CD4-positive, CD25-positive, alpha-beta regulatory T cell (primary cell): Measurements from ENCODE around the gene BBX. TPM values are rescaled to one million over a fixed set of nuclear protein-coding genes. Genes with fewer than 3 reads are reported as not detected.

ENCODE experiments used
- ATAC-seq, 2 donors: fragments of 150-1000 bp; cut with Tn5 transposase; one replicate each; pipeline ENCODE4 v1.10.0; 2021; ENCODE audit warnings: low read depth in 2 of 2, moderate number of reproducible peaks in 2 of 2, moderate library complexity in 1 of 2
- DNase-seq, 3 donors: peaks; one replicate each; pipeline versions ENCODE4 v3.0.0 to v3.0.0-alpha.2; 2012 to 2022; ENCODE audit warnings: mixed read lengths in 1 of 3
- H3K27ac ChIP-seq: one replicate; pipeline ENCODE4 v1.7.0; 2013; ENCODE audit warnings: mild to moderate bottlenecking, low read length; ENCODE audit not compliant: insufficient read depth, poor library complexity, severe bottlenecking
- H3K27me3 ChIP-seq: one replicate; pipeline ENCODE4 v1.7.0; 2013; ENCODE audit warnings: low read length; ENCODE audit not compliant: control insufficient read depth, insufficient read depth
- H3K36me3 ChIP-seq: one replicate; pipeline ENCODE4 v1.7.0; 2013; ENCODE audit warnings: mild to moderate bottlenecking, low read length, moderate library complexity; ENCODE audit not compliant: control insufficient read depth, insufficient read depth
- H3K4me1 ChIP-seq: 2 replicates; pipeline ENCODE4 v1.7.0; 2013; ENCODE audit warnings: mild to moderate bottlenecking, low read length; ENCODE audit not compliant: insufficient read depth, control insufficient read depth, poor library complexity, severe bottlenecking
- H3K4me3 ChIP-seq: one replicate; pipeline ENCODE4 v1.7.0; 2013; ENCODE audit warnings: low read depth, mild to moderate bottlenecking, low read length, moderate library complexity
- H3K9me3 ChIP-seq, 2 experiments: 1 replicate in 1 of 2; 2 replicates in 1 of 2; pipeline ENCODE4 v1.7.0; 2013; ENCODE audit warnings: low read length in 2 of 2, mild to moderate bottlenecking in 1 of 2, moderate library complexity in 1 of 2; ENCODE audit not compliant: control insufficient read depth in 2 of 2
- H3K27ac Mint-ChIP-seq, 3 donors: one replicate each; pipeline ENCODE4 v1.8.0; 2020 to 2022; ENCODE audit warnings: mild to moderate bottlenecking in 3 of 3, mixed read lengths in 3 of 3, moderate library complexity in 2 of 3
- H3K27me3 Mint-ChIP-seq: one replicate; pipeline ENCODE4 v1.8.0; 2022; ENCODE audit warnings: mild to moderate bottlenecking, mixed read lengths
- H3K36me3 Mint-ChIP-seq: one replicate; pipeline ENCODE4 v1.8.0; 2020; ENCODE audit warnings: mixed read lengths
- H3K4me1 Mint-ChIP-seq, 4 donors: one replicate each; pipeline ENCODE4 v1.8.0; 2020 to 2022; ENCODE audit warnings: mixed read lengths in 4 of 4, mild to moderate bottlenecking in 1 of 4
- H3K4me3 Mint-ChIP-seq, 4 donors: one replicate each; pipeline ENCODE4 v1.8.0; 2020 to 2022; ENCODE audit warnings: mild to moderate bottlenecking in 4 of 4, mixed read lengths in 4 of 4, moderate library complexity in 3 of 4
- H3K9me3 Mint-ChIP-seq, 7 donors: one replicate each; pipeline ENCODE4 v1.8.0; 2020 to 2022; ENCODE audit warnings: mixed read lengths in 7 of 7, mild to moderate bottlenecking in 3 of 7, moderate library complexity in 2 of 7
- polyA plus RNA-seq, 4 donors: library from polyadenylated mRNA; unstranded; fragments of 300-500 nt; fragmentation: Illumina TruSeq; gene quantifications; one replicate each; pipeline ENCODE4 v1.2.3, GENCODE V29; 2021
- total RNA-seq: library from RNA; stranded (reverse); gene quantifications from one replicate; pipeline ENCODE4 v1.2.3, GENCODE V29; 2022

BBX gene
- total and polyA plus RNA-seq, 5 donors from 2014 or later, result 62.1 to 96.2 (median 82.8) TPM

DNA sequence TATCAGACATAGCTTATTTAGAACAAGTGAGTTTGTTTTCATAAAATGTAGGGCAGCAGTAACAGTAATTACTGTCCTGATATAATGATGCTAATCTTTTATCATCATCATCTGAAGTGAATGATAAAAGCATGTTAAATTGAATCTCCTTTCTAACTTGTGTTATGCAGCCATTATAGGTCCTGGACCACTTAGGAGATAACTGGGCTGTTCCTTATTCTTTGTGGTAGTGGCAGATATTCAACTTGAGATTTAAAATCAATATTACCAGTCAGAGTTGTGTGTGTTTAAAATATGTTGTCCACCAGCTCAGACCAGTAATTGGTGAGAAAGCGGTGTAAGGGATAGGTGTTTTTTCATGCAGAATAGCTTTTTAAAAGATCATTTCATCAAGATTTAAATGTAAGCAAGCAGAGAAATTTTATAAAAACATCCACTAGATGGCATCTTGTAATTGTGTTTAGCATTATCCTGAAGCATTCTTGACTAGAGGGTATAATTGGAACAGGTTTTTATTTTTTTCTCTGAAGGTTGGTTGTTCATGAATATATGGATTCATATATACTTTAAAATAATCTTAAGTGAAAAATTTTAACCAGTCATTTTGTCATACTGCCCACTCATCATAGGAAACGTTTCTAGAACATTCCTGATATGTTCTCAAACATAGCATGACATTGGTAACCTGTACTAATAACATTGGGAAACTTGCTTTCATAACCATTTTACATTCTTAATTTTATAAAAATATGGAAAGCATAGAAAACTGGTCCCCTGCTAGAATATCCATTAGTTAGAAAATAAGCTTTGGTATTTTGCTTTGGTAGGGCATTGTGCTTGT is 153.9 kb downstream of the BBX start:
- Mint-ChIP-seq H3K9me3 (no peaks in the 10 kb centered on the region), H3K4me1 (peaks cover 10 to 32% (median 23%) of the 10 kb centered on the region in 4 donors), H3K27ac (no peak overlapping the region), H3K36me3 (no peaks in the 10 kb centered on the region), H3K4me3 (no peak overlapping the region), H3K27me3 (no peaks in the 10 kb centered on the region)
- no peaks in the 10 kb centered on the region for H3K4me1 ChIP-seq
- H3K36me3 ChIP-seq, result no peaks in the 10 kb centered on the region
- no peaks in the 10 kb centered on the region for H3K9me3 ChIP-seq
- ATAC-seq (no peak), DNase-seq (peak in 2 of 3 donors; percentile 30 to 44)
- no peaks in the 10 kb centered on the region for H3K27me3 ChIP-seq
- H3K27ac ChIP-seq, result no peak overlapping the region
- H3K4me3 ChIP-seq, result no peak overlapping the region

DNA sequence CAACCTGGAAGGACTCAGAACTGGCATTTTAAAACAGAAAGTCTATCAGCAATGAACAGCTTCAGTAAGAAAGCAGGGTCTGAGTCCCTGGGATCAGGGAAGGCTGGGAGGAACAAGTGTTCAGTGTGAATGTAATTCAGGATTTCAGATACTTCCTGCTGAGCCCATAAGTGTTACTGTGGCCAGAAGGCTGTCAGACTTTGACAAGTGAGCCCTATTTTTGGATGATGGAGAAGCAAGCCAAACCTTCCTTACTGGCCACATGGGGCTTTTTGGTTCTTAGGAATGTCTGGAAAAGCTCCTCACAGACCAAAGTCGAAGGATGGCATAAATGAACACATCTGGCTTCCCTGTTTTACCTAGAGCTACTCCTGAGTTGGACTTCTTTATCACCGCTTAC is 157.2 kb downstream of the BBX start:
- no peak overlapping the region for H3K4me3 ChIP-seq
- no peaks in the 10 kb centered on the region for H3K27me3 Mint-ChIP-seq
- H3K4me3 Mint-ChIP-seq, result no peak overlapping the region
- H3K27ac ChIP-seq, result no peak overlapping the region
- peaks cover 27 to 47% (median 37%) of the 10 kb centered on the region in 4 donors for H3K4me1 Mint-ChIP-seq
- no peaks in the 10 kb centered on the region for H3K36me3 ChIP-seq
- no peaks in the 10 kb centered on the region for H3K9me3 ChIP-seq
- DNase-seq (no peak), ATAC-seq (no peak)
- H3K9me3 Mint-ChIP-seq, result no peaks in the 10 kb centered on the region
- H3K36me3 Mint-ChIP-seq, result no peaks in the 10 kb centered on the region
- peaks cover 17% of the 10 kb centered on the region for H3K4me1 ChIP-seq
- H3K27ac Mint-ChIP-seq, result no peak overlapping the region
- H3K27me3 ChIP-seq, result no peaks in the 10 kb centered on the region

DNA sequence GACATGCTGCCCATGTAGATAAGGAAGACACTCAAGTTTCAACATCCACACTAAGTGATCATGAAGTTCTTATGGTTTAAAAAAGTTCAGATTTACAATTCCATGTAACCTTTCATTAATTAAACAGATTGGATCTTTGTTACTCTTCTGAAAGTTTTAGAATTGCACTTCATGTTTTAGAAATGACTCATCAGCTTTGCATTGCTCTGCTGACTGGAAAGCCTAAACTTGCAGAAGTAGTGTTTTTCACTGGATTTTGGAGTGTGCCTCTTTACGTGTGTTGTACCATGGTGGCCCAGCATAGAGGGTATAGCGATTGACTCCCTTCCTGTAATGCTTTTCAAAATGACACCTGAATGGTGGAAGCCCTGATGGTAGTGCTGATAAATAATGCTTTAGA is 157.9 kb downstream of the BBX start:
- peaks cover 20% of the 10 kb centered on the region for H3K4me1 ChIP-seq
- H3K36me3 ChIP-seq, result no peaks in the 10 kb centered on the region
- ATAC-seq (no peak), DNase-seq (no peak)
- Mint-ChIP-seq H3K27ac (no peak overlapping the region), H3K36me3 (no peaks in the 10 kb centered on the region), H3K4me3 (no peak overlapping the region), H3K9me3 (no peaks in the 10 kb centered on the region), H3K4me1 (peaks cover 29 to 47% (median 41%) of the 10 kb centered on the region in 4 donors), H3K27me3 (no peaks in the 10 kb centered on the region)
- H3K9me3 ChIP-seq, result no peaks in the 10 kb centered on the region
- no peak overlapping the region for H3K27ac ChIP-seq
- H3K27me3 ChIP-seq, result no peaks in the 10 kb centered on the region
- no peak overlapping the region for H3K4me3 ChIP-seq

DNA sequence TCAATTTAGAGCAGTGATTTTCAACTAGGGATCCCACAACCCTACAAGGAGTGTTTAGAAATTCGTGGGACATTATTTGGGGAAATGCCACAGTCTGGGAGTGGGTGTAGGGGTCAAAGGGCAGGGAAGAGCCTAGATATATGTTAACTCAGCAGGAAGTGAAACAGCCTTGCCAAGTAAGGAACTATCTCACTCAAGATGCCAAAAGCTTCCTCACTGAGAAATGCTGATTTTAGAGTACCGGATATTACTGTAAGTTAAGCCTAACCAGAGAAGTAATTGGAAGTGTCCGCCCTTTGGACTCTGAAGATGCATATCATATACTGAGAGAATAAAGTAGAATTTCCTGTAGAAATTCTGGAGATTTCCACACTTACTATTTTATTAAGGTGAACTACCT is 158.6 kb downstream of the BBX start:
- no peak for DNase-seq
- Mint-ChIP-seq H3K9me3 (no peaks in the 10 kb centered on the region), H3K4me3 (no peak overlapping the region), H3K27ac (no peak overlapping the region), H3K4me1 (peaks cover 34 to 54% (median 42%) of the 10 kb centered on the region in 4 donors), H3K27me3 (no peaks in the 10 kb centered on the region), H3K36me3 (no peaks in the 10 kb centered on the region)
- Histone ChIP-seq H3K9me3 (no peaks in the 10 kb centered on the region), H3K27ac (no peak overlapping the region), H3K4me3 (no peak overlapping the region), H3K4me1 (peaks cover 20% of the 10 kb centered on the region), H3K36me3 (no peaks in the 10 kb centered on the region), H3K27me3 (no peaks in the 10 kb centered on the region)
- no peak for ATAC-seq

DNA sequence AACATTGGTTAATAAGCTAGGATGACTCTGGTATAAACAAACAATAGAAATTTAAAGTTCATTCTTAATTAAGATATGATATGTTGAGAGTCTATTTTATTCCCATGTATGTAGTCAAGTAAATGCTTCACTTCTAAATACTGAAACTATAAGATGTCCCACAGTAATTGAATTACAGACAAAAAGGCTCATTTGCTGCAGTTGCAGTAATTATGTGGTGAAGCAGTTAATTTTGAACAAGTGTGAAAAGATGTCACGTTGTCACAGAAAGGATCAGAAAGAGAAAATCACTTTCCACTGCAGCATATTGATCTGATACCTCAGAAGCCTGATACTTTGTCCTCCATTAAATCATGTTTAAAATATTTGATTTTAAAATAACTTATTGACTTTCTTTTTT is 159.8 kb downstream of the BBX start:
- H3K4me1 ChIP-seq, result peaks cover 20% of the 10 kb centered on the region
- H3K27ac Mint-ChIP-seq, result no peak overlapping the region
- no peaks in the 10 kb centered on the region for H3K27me3 ChIP-seq
- no peak overlapping the region for H3K4me3 Mint-ChIP-seq
- no peaks in the 10 kb centered on the region for H3K9me3 Mint-ChIP-seq
- no peak overlapping the region for H3K4me3 ChIP-seq
- no peaks in the 10 kb centered on the region for H3K36me3 ChIP-seq
- DNase-seq (no peak), ATAC-seq (no peak)
- no peak overlapping the region for H3K27ac ChIP-seq
- H3K27me3 Mint-ChIP-seq, result no peaks in the 10 kb centered on the region
- peaks cover 34 to 51% (median 39%) of the 10 kb centered on the region in 4 donors for H3K4me1 Mint-ChIP-seq
- no peaks in the 10 kb centered on the region for H3K36me3 Mint-ChIP-seq
- no peaks in the 10 kb centered on the region for H3K9me3 ChIP-seq

DNA sequence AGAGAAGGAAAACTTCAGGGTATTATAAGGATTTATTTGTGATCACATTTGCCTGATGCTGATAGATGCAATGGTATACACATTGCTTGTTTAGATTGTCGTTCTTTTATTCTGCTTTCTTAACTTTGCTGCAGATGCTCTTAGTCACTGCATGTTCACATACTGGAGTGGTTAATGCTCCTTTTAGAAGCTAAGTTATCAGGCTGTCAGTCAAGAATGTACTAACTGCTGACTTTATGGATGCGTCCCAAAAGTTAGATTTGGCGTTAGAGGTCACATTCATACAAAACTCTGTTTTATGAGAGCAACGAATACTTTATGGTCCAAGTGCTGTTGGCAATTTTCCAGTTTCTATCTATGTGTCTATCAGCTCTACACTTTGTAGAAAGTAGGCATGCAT is 160.7 kb downstream of the BBX start:
- Mint-ChIP-seq H3K4me3 (peak overlapping the region in 1 of 4 donors; percentile 6), H3K9me3 (no peaks in the 10 kb centered on the region), H3K4me1 (peaks cover 36 to 50% (median 40%) of the 10 kb centered on the region in 4 donors), H3K36me3 (no peaks in the 10 kb centered on the region), H3K27ac (no peak overlapping the region), H3K27me3 (no peaks in the 10 kb centered on the region)
- no peak overlapping the region for H3K27ac ChIP-seq
- no peaks in the 10 kb centered on the region for H3K27me3 ChIP-seq
- no peak overlapping the region for H3K4me3 ChIP-seq
- peaks cover 20% of the 10 kb centered on the region for H3K4me1 ChIP-seq
- H3K9me3 ChIP-seq, result no peaks in the 10 kb centered on the region
- no peaks in the 10 kb centered on the region for H3K36me3 ChIP-seq
- DNase-seq (no peak), ATAC-seq (no peak)

DNA sequence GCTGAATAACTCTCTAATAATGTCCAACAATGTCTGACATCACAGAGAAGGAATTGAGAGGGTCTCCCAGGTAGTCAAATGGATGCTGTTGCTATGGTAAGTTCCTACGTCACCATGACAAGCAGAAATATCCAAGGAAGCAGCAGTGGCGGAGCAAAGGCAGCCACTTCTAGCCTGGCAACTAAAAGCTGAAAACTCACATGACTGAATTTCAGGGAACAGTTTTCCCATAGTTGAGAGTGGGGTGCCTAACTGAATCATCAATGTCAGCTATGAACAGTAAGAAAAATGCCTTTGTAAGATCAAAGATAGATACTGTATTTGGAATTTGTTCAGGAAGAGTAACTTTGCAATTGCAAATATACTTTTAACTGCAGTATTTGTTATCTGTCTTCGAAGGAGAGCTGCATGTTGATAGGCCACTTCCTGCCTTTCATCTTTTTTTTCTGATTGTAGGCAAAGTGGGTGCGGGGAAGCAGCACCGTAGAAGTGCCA is 161.7 kb downstream of the BBX start:
- H3K27ac Mint-ChIP-seq, result peak overlapping the region in 2 of 3 donors; percentile 62 to 65
- DNase-seq (peak in 2 of 3 donors; percentile 43 to 56), ATAC-seq (peak in 1 of 2 donors; percentile 71)
- Histone ChIP-seq H3K9me3 (no peaks in the 10 kb centered on the region), H3K36me3 (no peaks in the 10 kb centered on the region), H3K4me1 (peaks cover 20% of the 10 kb centered on the region), H3K27me3 (no peaks in the 10 kb centered on the region), H3K27ac (no peak overlapping the region), H3K4me3 (peak overlapping the region; percentile 68)
- no peaks in the 10 kb centered on the region for H3K36me3 Mint-ChIP-seq
- H3K9me3 Mint-ChIP-seq, result no peaks in the 10 kb centered on the region
- H3K27me3 Mint-ChIP-seq, result no peaks in the 10 kb centered on the region
- peaks cover 43 to 59% (median 44%) of the 10 kb centered on the region in 4 donors for H3K4me1 Mint-ChIP-seq
- peak overlapping the region in 2 of 4 donors; percentile 58 to 69 for H3K4me3 Mint-ChIP-seq

DNA sequence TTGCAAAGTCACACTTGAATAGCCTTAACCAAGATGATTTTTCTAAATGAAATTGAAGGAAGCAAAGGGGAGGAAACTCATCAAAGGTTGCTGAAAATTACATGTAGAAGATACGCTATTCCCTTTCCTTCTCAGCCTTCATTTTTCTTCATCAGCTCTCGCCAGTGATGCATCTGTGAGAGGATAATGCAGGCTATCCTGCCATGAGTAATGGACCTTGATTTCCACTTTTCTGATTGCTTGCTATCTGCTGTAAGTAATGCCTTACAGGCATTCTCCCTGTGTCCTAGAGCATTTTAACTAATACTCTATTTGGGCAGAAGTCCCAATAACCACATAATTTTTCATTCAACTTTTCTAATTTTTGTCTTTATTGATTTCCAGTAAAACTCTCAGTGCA is 162.6 kb downstream of the BBX start:
- Histone ChIP-seq H3K9me3 (no peaks in the 10 kb centered on the region), H3K27me3 (no peaks in the 10 kb centered on the region), H3K4me1 (peaks cover 20% of the 10 kb centered on the region), H3K27ac (no peak overlapping the region), H3K36me3 (no peaks in the 10 kb centered on the region), H3K4me3 (no peak overlapping the region)
- Mint-ChIP-seq H3K27ac (peak overlapping the region in 2 of 3 donors; percentile 4 to 65), H3K4me3 (peak overlapping the region in 2 of 4 donors; percentile 58 to 69), H3K27me3 (no peaks in the 10 kb centered on the region), H3K36me3 (no peaks in the 10 kb centered on the region), H3K9me3 (no peaks in the 10 kb centered on the region), H3K4me1 (peaks cover 45 to 61% (median 46%) of the 10 kb centered on the region in 4 donors)
- ATAC-seq (no peak), DNase-seq (no peak)
